Trophoblast cell (in vitro differentiated cells and primary cell): ENCODE results near the gene DNAJC6.

Experiments used
- DNase-seq, 2 donors: peaks; one replicate each; pipeline ENCODE4 v3.0.0-alpha.2; 2016
- H2AFZ ChIP-seq: 2 replicates; pipeline ENCODE4 v1.6.1; 2013; ENCODE audit warnings: low read length, moderate library complexity, mild to moderate bottlenecking; ENCODE audit not compliant: insufficient read depth, poor library complexity
- H2AK5ac ChIP-seq: 2 replicates; pipeline ENCODE4 v1.6.1; 2013; ENCODE audit warnings: mild to moderate bottlenecking, low read length
- H2BK120ac ChIP-seq: 2 replicates; pipeline ENCODE4 v1.6.1; 2013; ENCODE audit warnings: low read length, mild to moderate bottlenecking, moderate library complexity; ENCODE audit not compliant: insufficient read depth, poor library complexity
- H2BK12ac ChIP-seq: 2 replicates; pipeline ENCODE4 v1.6.1; 2013; ENCODE audit warnings: mild to moderate bottlenecking, low read length, moderate library complexity
- H2BK5ac ChIP-seq: 2 replicates; pipeline ENCODE4 v1.6.1; 2013; ENCODE audit warnings: low read length, low read depth, moderate library complexity, mild to moderate bottlenecking; ENCODE audit not compliant: poor library complexity
- H3K14ac ChIP-seq: 2 replicates; pipeline ENCODE4 v1.6.1; 2013; ENCODE audit warnings: mild to moderate bottlenecking, low read length
- H3K18ac ChIP-seq: 2 replicates; pipeline ENCODE4 v1.6.1; 2013; ENCODE audit warnings: mild to moderate bottlenecking, low read length
- H3K23ac ChIP-seq: 2 replicates; pipeline ENCODE4 v1.6.1; 2013; ENCODE audit warnings: low read length
- H3K27ac ChIP-seq: 2 replicates; pipeline ENCODE4 v1.5.1; 2013; ENCODE audit warnings: low read depth, mild to moderate bottlenecking, inconsistent platforms, low read length, moderate library complexity
- H3K27me3 ChIP-seq: 2 replicates; pipeline ENCODE4 v1.6.1; 2013; ENCODE audit warnings: inconsistent platforms, mild to moderate bottlenecking, low read length, moderate library complexity; ENCODE audit not compliant: insufficient read depth
- H3K36me3 ChIP-seq, 2 experiments: 1 replicate in 1 of 2; 2 replicates in 1 of 2; pipeline ENCODE4 v1.6.1; 2013; ENCODE audit warnings: low read length in 2 of 2, mild to moderate bottlenecking in 2 of 2, moderate library complexity in 1 of 2; ENCODE audit not compliant: insufficient read depth in 2 of 2, control insufficient read depth in 1 of 2
- H3K4ac ChIP-seq: 2 replicates; pipeline ENCODE4 v1.6.1; 2013; ENCODE audit warnings: low read depth, mild to moderate bottlenecking, low read length, moderate library complexity
- H3K4me1 ChIP-seq, 2 experiments: 1 replicate in 1 of 2; 2 replicates in 1 of 2; pipeline ENCODE4 v1.6.1; 2013; ENCODE audit warnings: low read length in 2 of 2, mild to moderate bottlenecking in 2 of 2, moderate library complexity in 1 of 2; ENCODE audit not compliant: insufficient read depth in 2 of 2, control insufficient read depth in 1 of 2
- H3K4me2 ChIP-seq: 2 replicates; pipeline ENCODE4 v1.6.1; 2013; ENCODE audit warnings: inconsistent platforms, mild to moderate bottlenecking, low read length, moderate library complexity
- H3K4me3 ChIP-seq: 2 replicates; pipeline ENCODE4 v1.5.1; 2013; ENCODE audit warnings: mild to moderate bottlenecking, low read depth, low read length, inconsistent platforms
- H3K79me1 ChIP-seq: one replicate; pipeline ENCODE4 v1.6.1; 2013; ENCODE audit warnings: low read length
- H3K79me2 ChIP-seq: 2 replicates; pipeline ENCODE4 v1.6.1; 2013; ENCODE audit warnings: low read length, mild to moderate bottlenecking; ENCODE audit not compliant: control insufficient read depth, insufficient read depth, poor library complexity
- H3K9ac ChIP-seq: 2 replicates; pipeline ENCODE4 v1.6.1; 2013; ENCODE audit warnings: mild to moderate bottlenecking, low read length
- H3K9me3 ChIP-seq: 2 replicates; pipeline ENCODE4 v1.6.1; 2013; ENCODE audit warnings: low read depth, mild to moderate bottlenecking, control low read depth, inconsistent platforms, low read length; ENCODE audit not compliant: insufficient read depth
- H4K12ac ChIP-seq: 2 replicates; pipeline ENCODE4 v1.6.1; 2013; ENCODE audit warnings: low read depth, mild to moderate bottlenecking, low read length, moderate library complexity
- H4K8ac ChIP-seq: 2 replicates; pipeline ENCODE4 v1.6.1; 2013; ENCODE audit warnings: low read depth, mild to moderate bottlenecking, low read length, moderate library complexity
- H4K91ac ChIP-seq: one replicate; pipeline ENCODE4 v1.6.1; 2013; ENCODE audit warnings: low read depth, mild to moderate bottlenecking, low read length, moderate library complexity
- WGBS: extraction: QIAGEN DNeasy Blood & Tissue Kit; methylation state at CpG from one replicate; pipeline ENCODE4 v1.1.7; 2013; ENCODE audit warnings: missing lambda C conversion rate; ENCODE audit not compliant: insufficient read length, insufficient coverage; ENCODE audit errors: extremely low coverage; 5-methylcytosine and 5-hydroxymethylcytosine counted together

DNAJC6 gene

GRCh38 chr1:65264197-65264929 is 45.0 kb upstream of the DNAJC6 start:
- H4K12ac ChIP-seq, result no peak overlapping the region
- no peak overlapping the region for H3K27ac ChIP-seq
- no peak overlapping the region for H3K18ac ChIP-seq
- no peak overlapping the region for H3K9ac ChIP-seq
- no peak overlapping the region for H3K23ac ChIP-seq
- H3K14ac ChIP-seq, result no peak overlapping the region
- H3K4ac ChIP-seq, result no peak overlapping the region
- no peaks in the 10 kb centered on the region for H3K36me3 ChIP-seq
- no peak overlapping the region for H2AFZ ChIP-seq
- no peak overlapping the region for H4K8ac ChIP-seq
- H3K4me1 ChIP-seq, result peaks cover 4 to 11% of the 10 kb centered on the region in 2 experiments
- H3K79me2 ChIP-seq, result peaks cover 3% of the 10 kb centered on the region
- H3K27me3 ChIP-seq, result no peaks in the 10 kb centered on the region
- H4K91ac ChIP-seq, result no peak overlapping the region
- no peaks in the 10 kb centered on the region for H3K9me3 ChIP-seq
- H2BK12ac ChIP-seq, result no peak overlapping the region
- no peak overlapping the region for H2BK5ac ChIP-seq
- H2AK5ac ChIP-seq, result no peak overlapping the region
- whole genome bisulfite sequencing, result no CpG with 5 or more reads among the region's 15 CpGs
- H3K4me2 ChIP-seq, result peak overlapping the region; percentile 45
- peaks cover 5% of the 10 kb centered on the region for H3K79me1 ChIP-seq
- no peak for DNase-seq
- H3K4me3 ChIP-seq, result no peak overlapping the region
- H2BK120ac ChIP-seq, result no peak overlapping the region

- Histone ChIP-seq H3K4ac (no peak overlapping the region), H2AFZ (no peak overlapping the region), H3K79me2 (peaks cover 3% of the 10 kb centered on the region), H3K27ac (no peak overlapping the region), H3K9ac (no peak overlapping the region), H2BK5ac (no peak overlapping the region), H3K4me2 (peak overlapping the region; percentile 85), H2BK120ac (no peak overlapping the region), H2AK5ac (no peak overlapping the region), H3K27me3 (no peaks in the 10 kb centered on the region), H3K79me1 (peaks cover 5% of the 10 kb centered on the region), H2BK12ac (no peak overlapping the region), H3K14ac (no peak overlapping the region), H3K4me3 (no peak overlapping the region), H3K18ac (no peak overlapping the region), H4K91ac (no peak overlapping the region), H4K8ac (no peak overlapping the region), H3K4me1 (peaks cover 4 to 11% of the 10 kb centered on the region in 2 experiments), H3K36me3 (no peaks in the 10 kb centered on the region), H4K12ac (no peak overlapping the region), H3K9me3 (no peaks in the 10 kb centered on the region), H3K23ac (no peak overlapping the region)
- DNase-seq, result no peak
- no CpG with 5 or more reads among the region's 7 CpGs for WGBS
Observed at GRCh38 chr1:65265296-65265650, 44.1 kb upstream of the DNAJC6 start.

GRCh38 chr1:65265651-65266351 is 43.5 kb upstream of the DNAJC6 start:
- Histone ChIP-seq H2AK5ac (no peak overlapping the region), H2BK5ac (peak overlapping the region; percentile 52)
- no CpG with 5 or more reads among the region's 59 CpGs for WGBS

GRCh38 chr1:65266476-65266875 is 42.9 kb upstream of the DNAJC6 start:
- H3K79me1 ChIP-seq, result peaks cover 5% of the 10 kb centered on the region
- H3K9ac ChIP-seq, result no peak overlapping the region
- H3K4me3 ChIP-seq, result no peak overlapping the region
- no peak overlapping the region for H2BK5ac ChIP-seq
- no peaks in the 10 kb centered on the region for H3K9me3 ChIP-seq
- WGBS, result no CpG with 5 or more reads among the region's 1 CpG
- H3K14ac ChIP-seq, result no peak overlapping the region
- no peak overlapping the region for H3K18ac ChIP-seq
- no peak overlapping the region for H2AK5ac ChIP-seq
- no peak overlapping the region for H2BK12ac ChIP-seq
- DNase-seq, result no peak
- no peaks in the 10 kb centered on the region for H3K36me3 ChIP-seq
- H2AFZ ChIP-seq, result no peak overlapping the region
- H4K91ac ChIP-seq, result no peak overlapping the region
- H3K23ac ChIP-seq, result no peak overlapping the region
- no peak overlapping the region for H2BK120ac ChIP-seq
- H3K79me2 ChIP-seq, result peaks cover 3% of the 10 kb centered on the region
- H3K4me2 ChIP-seq, result no peak overlapping the region
- peaks cover 4 to 11% of the 10 kb centered on the region in 2 experiments for H3K4me1 ChIP-seq
- no peak overlapping the region for H4K8ac ChIP-seq
- H4K12ac ChIP-seq, result no peak overlapping the region
- no peak overlapping the region for H3K27ac ChIP-seq
- no peak overlapping the region for H3K4ac ChIP-seq
- H3K27me3 ChIP-seq, result no peaks in the 10 kb centered on the region

More at GRCh38 chr1:65265651-65266351, 43.5 kb upstream of the DNAJC6 start:
- peak overlapping the region; percentile 70 for H4K12ac ChIP-seq
- H2BK120ac ChIP-seq, result peak overlapping the region; percentile 26
- peaks cover 3% of the 10 kb centered on the region for H3K79me2 ChIP-seq
- H3K9me3 ChIP-seq, result no peaks in the 10 kb centered on the region
- peak overlapping the region; percentile 66 for H3K4me3 ChIP-seq
- no peak overlapping the region for H3K27ac ChIP-seq
- H3K4me2 ChIP-seq, result peak overlapping the region; percentile 85
- peaks cover 4 to 11% of the 10 kb centered on the region in 2 experiments for H3K4me1 ChIP-seq
- H3K79me1 ChIP-seq, result peaks cover 5% of the 10 kb centered on the region
- H3K4ac ChIP-seq, result peak overlapping the region; percentile 1
- peak overlapping the region; percentile 57 for H3K9ac ChIP-seq
- H4K8ac ChIP-seq, result peak overlapping the region; percentile 56
- H4K91ac ChIP-seq, result peak overlapping the region; percentile 2
- H3K36me3 ChIP-seq, result no peaks in the 10 kb centered on the region
- H2AFZ ChIP-seq, result peak overlapping the region; percentile 27
- peak overlapping the region; percentile 36 for H3K14ac ChIP-seq
- H3K27me3 ChIP-seq, result no peaks in the 10 kb centered on the region
- no peak overlapping the region for H3K23ac ChIP-seq
- no peak overlapping the region for H2BK12ac ChIP-seq
- DNase-seq, result no peak
- H3K18ac ChIP-seq, result peak overlapping the region; percentile 11
